H9 (cell line): ENCODE measurements around the gene GRID2. TPM values are rescaled to one million over a fixed set of nuclear protein-coding genes. Genes with fewer than 3 reads are reported as not detected.

ENCODE experiments used
- DNase-seq: peaks from one replicate; pipeline ENCODE4 v3.0.0-alpha.2; 2017
- H2AFZ ChIP-seq: one replicate; pipeline ENCODE4 v1.6.1; 2013; ENCODE audit warnings: mild to moderate bottlenecking, low read length, control low read depth, moderate library complexity
- H2AK5ac ChIP-seq: 2 replicates; pipeline ENCODE4 v1.6.1; 2013; ENCODE audit warnings: low read length, control low read depth, mixed read lengths; ENCODE audit not compliant: insufficient read length
- H2BK120ac ChIP-seq: one replicate; pipeline ENCODE4 v1.6.1; 2013; ENCODE audit warnings: low read depth, mild to moderate bottlenecking, low read length, control low read depth, inconsistent platforms; ENCODE audit not compliant: poor library complexity, severe bottlenecking
- H2BK12ac ChIP-seq: 2 replicates; pipeline ENCODE4 v1.6.1; 2013; ENCODE audit warnings: low read length, control low read depth, mixed read lengths, low read depth; ENCODE audit not compliant: insufficient read length
- H2BK15ac ChIP-seq: 2 replicates; pipeline ENCODE4 v1.6.1; 2013; ENCODE audit warnings: low read depth, low read length, control low read depth
- H2BK20ac ChIP-seq: one replicate; pipeline ENCODE4 v1.6.1; 2013; ENCODE audit warnings: low read depth, mild to moderate bottlenecking, low read length, control low read depth, inconsistent platforms; ENCODE audit not compliant: poor library complexity, severe bottlenecking
- H2BK5ac ChIP-seq: 2 replicates; pipeline ENCODE4 v1.6.1; 2013; ENCODE audit warnings: low read length, control low read depth, mixed read lengths; ENCODE audit not compliant: insufficient read length
- H3K14ac ChIP-seq: 2 replicates; pipeline ENCODE4 v1.6.1; 2013; ENCODE audit warnings: low read length, control low read depth; ENCODE audit not compliant: insufficient read depth
- H3K18ac ChIP-seq: 2 replicates; pipeline ENCODE4 v1.6.1; 2013; ENCODE audit warnings: low read depth, mild to moderate bottlenecking, mixed read lengths, low read length, control low read depth; ENCODE audit not compliant: insufficient read length
- H3K23ac ChIP-seq: 2 replicates; pipeline ENCODE4 v1.6.1; 2013; ENCODE audit warnings: low read length, control low read depth, mixed read lengths, low read depth; ENCODE audit not compliant: insufficient read length
- H3K23me2 ChIP-seq: 2 replicates; pipeline ENCODE4 v1.6.1; 2013; ENCODE audit warnings: low read depth, mild to moderate bottlenecking, mixed read lengths, low read length, control low read depth; ENCODE audit not compliant: insufficient read length, poor library complexity, severe bottlenecking
- H3K27ac ChIP-seq: 2 replicates; pipeline ENCODE4 v1.5.1; 2013; ENCODE audit warnings: low read length, control low read depth, mixed read lengths, low read depth; ENCODE audit not compliant: insufficient read length
- H3K27me3 ChIP-seq: 2 replicates; pipeline ENCODE4 v1.6.1; 2013; ENCODE audit warnings: low read length, control low read depth, inconsistent platforms; ENCODE audit not compliant: insufficient read depth
- H3K4ac ChIP-seq: 2 replicates; pipeline ENCODE4 v1.6.1; 2013; ENCODE audit warnings: low read depth, mild to moderate bottlenecking, control low read depth, inconsistent platforms, low read length, moderate library complexity
- H3K4me1 ChIP-seq: 2 replicates; pipeline ENCODE4 v1.6.1; 2013; ENCODE audit warnings: low read length, control low read depth, inconsistent platforms; ENCODE audit not compliant: insufficient read depth
- H3K4me2 ChIP-seq: 2 replicates; pipeline ENCODE4 v1.6.1; 2013; ENCODE audit warnings: low read length, control low read depth, mixed read lengths; ENCODE audit not compliant: insufficient read length, insufficient read depth
- H3K56ac ChIP-seq: 2 replicates; pipeline ENCODE4 v1.6.1; 2013; ENCODE audit warnings: low read depth, mild to moderate bottlenecking, mixed read lengths, low read length, control low read depth; ENCODE audit not compliant: insufficient read length
- H3K79me1 ChIP-seq: 2 replicates; pipeline ENCODE4 v1.6.1; 2013; ENCODE audit warnings: low read depth, mild to moderate bottlenecking, moderate library complexity, low read length, control low read depth, inconsistent platforms; ENCODE audit not compliant: insufficient read depth, poor library complexity, severe bottlenecking
- H3K79me2 ChIP-seq: 2 replicates; pipeline ENCODE4 v1.6.1; 2013; ENCODE audit warnings: low read length, control low read depth, inconsistent platforms; ENCODE audit not compliant: insufficient read depth
- H3K9ac ChIP-seq: 2 replicates; pipeline ENCODE4 v1.6.1; 2013; ENCODE audit warnings: low read length, control low read depth, mixed read lengths; ENCODE audit not compliant: insufficient read length; ENCODE audit errors: extremely low read depth
- H3K9me3 ChIP-seq: one replicate; pipeline ENCODE4 v1.6.1; 2013; ENCODE audit warnings: low read depth, low read length, inconsistent platforms; ENCODE audit not compliant: control insufficient read depth
- H3T11ph ChIP-seq: one replicate; pipeline ENCODE4 v1.6.1; 2013; ENCODE audit warnings: mild to moderate bottlenecking, low read length, control low read depth, inconsistent platforms
- H4K20me1 ChIP-seq: one replicate; pipeline ENCODE4 v1.6.1; 2013; ENCODE audit not compliant: control insufficient read depth, insufficient read length, insufficient read depth
- H4K5ac ChIP-seq: 2 replicates; pipeline ENCODE4 v1.6.1; 2013; ENCODE audit warnings: low read depth, mild to moderate bottlenecking, mixed read lengths, low read length, control low read depth; ENCODE audit not compliant: insufficient read length
- H4K8ac ChIP-seq: replicated peaks from 2 replicates; pipeline ENCODE4 v1.6.1; 2013; ENCODE audit warnings: low read length, control low read depth, mixed read lengths, low read depth; ENCODE audit not compliant: insufficient read length
- H4K91ac ChIP-seq: 2 replicates; pipeline ENCODE4 v1.6.1; 2013; ENCODE audit warnings: low read depth, mild to moderate bottlenecking, moderate library complexity, mixed read lengths, low read length, control low read depth; ENCODE audit not compliant: insufficient read length
- H3K27ac Mint-ChIP-seq, 3 experiments: 2 replicates in 2 of 3; 3 replicates in 1 of 3; pipeline ENCODE4 v1.8.0; 2020 to 2021; ENCODE audit warnings: mixed read lengths in 3 of 3, mild to moderate bottlenecking in 1 of 3, moderate library complexity in 1 of 3
- H3K27me3 Mint-ChIP-seq: 2 replicates; pipeline ENCODE4 v1.8.0; 2021; ENCODE audit warnings: low read depth, mild to moderate bottlenecking, moderate library complexity, mixed read lengths
- H3K36me3 Mint-ChIP-seq, 3 experiments: 2 replicates in 2 of 3; 3 replicates in 1 of 3; pipeline ENCODE4 v1.8.0; 2020 to 2021; ENCODE audit warnings: low read depth in 3 of 3, mixed read lengths in 3 of 3; ENCODE audit not compliant: insufficient read depth in 1 of 3
- H3K4me1 Mint-ChIP-seq, 2 experiments: 2 replicates each; pipeline ENCODE4 v1.8.0; 2020; ENCODE audit warnings: mixed read lengths in 2 of 2
- H3K4me3 Mint-ChIP-seq, 2 experiments: 2 replicates in 1 of 2; 3 replicates in 1 of 2; pipeline ENCODE4 v1.8.0; 2020 to 2021; ENCODE audit warnings: mild to moderate bottlenecking in 2 of 2, mixed read lengths in 2 of 2, moderate library complexity in 1 of 2
- H3K9me3 Mint-ChIP-seq, 2 experiments: 2 replicates in 1 of 2; 3 replicates in 1 of 2; pipeline ENCODE4 v1.8.0; 2020; ENCODE audit warnings: mild to moderate bottlenecking in 2 of 2, mixed read lengths in 2 of 2, moderate library complexity in 1 of 2
- WGBS: extraction: QIAGEN DNeasy Blood & Tissue Kit; methylation state at CpG from one replicate; pipeline ENCODE4 v1.1.7; 2013; ENCODE audit warnings: missing lambda C conversion rate, low lambda C conversion rate, mixed read lengths; ENCODE audit not compliant: insufficient read length; ENCODE audit errors: extremely low coverage; 5-methylcytosine and 5-hydroxymethylcytosine counted together
- total RNA-seq: library from RNA; stranded (reverse); gene quantifications from 2 replicates; pipeline ENCODE4 v1.2.1, GENCODE V29; 2021
- TF ChIP-seq, protein P1 (sequence below): fragments of 200-600 bp; sonication (generic); conservative IDR thresholded peaks from 3 replicates; pipeline ENCODE4 v1.8.0; 2021; ENCODE audit warnings: antibody characterized with exemption, mild to moderate bottlenecking

The GRID2 gene
- total RNA-seq, 1 experiment from 2014 or later, result 21.8 TPM

- Mint-ChIP-seq H3K36me3 (peaks cover 0 to 5% (median 0%) of the 10 kb centered on the region in 3 experiments; a peak in 2 of 7 replicates), H3K4me1 (no peaks in the 10 kb centered on the region), H3K4me3 (no peak overlapping the region), H3K9me3 (peaks cover 0 to 2% of the 10 kb centered on the region in 2 experiments; a peak in 2 of 5 replicates), H3K27ac (no peak overlapping the region), H3K27me3 (peaks cover 2% of the 10 kb centered on the region; the same call in 1 of the 2 replicates)
- Histone ChIP-seq H2BK120ac (no peak overlapping the region), H2BK12ac (no peak overlapping the region), H3K79me1 (no peaks in the 10 kb centered on the region), H3K23ac (no peak overlapping the region), H3K14ac (no peak overlapping the region), H3K4me1 (no peaks in the 10 kb centered on the region), H2BK15ac (no peak overlapping the region), H3K4ac (no peak overlapping the region), H2BK5ac (no peak overlapping the region), H3K9me3 (no peaks in the 10 kb centered on the region), H3K79me2 (no peaks in the 10 kb centered on the region), H2BK20ac (no peak overlapping the region), H3K27ac (no peak overlapping the region), H2AK5ac (no peak overlapping the region), H4K20me1 (no peaks in the 10 kb centered on the region), H3T11ph (no peak overlapping the region), H4K91ac (no peak overlapping the region), H2AFZ (no peak overlapping the region), H3K56ac (no peak overlapping the region), H3K9ac (no peak overlapping the region), H3K23me2 (no peaks in the 10 kb centered on the region), H4K5ac (no peak overlapping the region), H3K4me2 (no peak overlapping the region), H4K8ac (no peak overlapping the region), H3K18ac (no peak overlapping the region), H3K27me3 (no peaks in the 10 kb centered on the region)
- DNase-seq, result no peak
- TF ChIP-seq, protein P1, sequence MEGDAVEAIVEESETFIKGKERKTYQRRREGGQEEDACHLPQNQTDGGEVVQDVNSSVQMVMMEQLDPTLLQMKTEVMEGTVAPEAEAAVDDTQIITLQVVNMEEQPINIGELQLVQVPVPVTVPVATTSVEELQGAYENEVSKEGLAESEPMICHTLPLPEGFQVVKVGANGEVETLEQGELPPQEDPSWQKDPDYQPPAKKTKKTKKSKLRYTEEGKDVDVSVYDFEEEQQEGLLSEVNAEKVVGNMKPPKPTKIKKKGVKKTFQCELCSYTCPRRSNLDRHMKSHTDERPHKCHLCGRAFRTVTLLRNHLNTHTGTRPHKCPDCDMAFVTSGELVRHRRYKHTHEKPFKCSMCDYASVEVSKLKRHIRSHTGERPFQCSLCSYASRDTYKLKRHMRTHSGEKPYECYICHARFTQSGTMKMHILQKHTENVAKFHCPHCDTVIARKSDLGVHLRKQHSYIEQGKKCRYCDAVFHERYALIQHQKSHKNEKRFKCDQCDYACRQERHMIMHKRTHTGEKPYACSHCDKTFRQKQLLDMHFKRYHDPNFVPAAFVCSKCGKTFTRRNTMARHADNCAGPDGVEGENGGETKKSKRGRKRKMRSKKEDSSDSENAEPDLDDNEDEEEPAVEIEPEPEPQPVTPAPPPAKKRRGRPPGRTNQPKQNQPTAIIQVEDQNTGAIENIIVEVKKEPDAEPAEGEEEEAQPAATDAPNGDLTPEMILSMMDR, result no peak
- WGBS, result no CpG with 5 or more reads among the region's 2 CpGs
Measured at GRCh38 chr4:93710847-93711430, 1407.2 kb downstream of the GRID2 start.
